A549 (cell line): ENCODE measurements around the gene SYK.

ENCODE experiments used
- CBX8 ChIP-seq: fragments of 200-600 bp; sonication (generic); IDR thresholded peaks from 2 replicates; pipeline ENCODE4 v1.6.1; 2016
- CTCF ChIP-seq: fragments of >200 bp; sonication (Bioruptor Twin); formaldehyde crosslinking; IDR thresholded peaks from 3 replicates; pipeline ENCODE4 v1.5.1; 2016
- JUN ChIP-seq, 2 experiments: fragments of >200 bp; sonication (Bioruptor Twin); formaldehyde crosslinking; IDR thresholded peaks; 2 replicates in 1 of 2; 3 replicates in 1 of 2; pipeline ENCODE4 v1.6.1; 2016 to 2017
- MAFK ChIP-seq: fragments of 450-650 bp; IDR thresholded peaks from 2 replicates; pipeline ENCODE4 v1.6.1; 2014; ENCODE audit not compliant: partially characterized antibody
- MAX ChIP-seq: IDR thresholded peaks from 2 replicates; pipeline ENCODE4 v1.6.1; 2012
- POLR2A ChIP-seq: IDR thresholded peaks from 2 replicates; pipeline ENCODE4 v1.6.1; 2012; ENCODE audit warnings: mild to moderate bottlenecking, low read length

- TF ChIP-seq MAFK (no peak), JUN (IDR thresholded peaks at IDR 0.05) (no peak), CTCF (no peak), CBX8 (no peak), MAX (no peak), POLR2A (no peak)
Measured at GRCh38 chr9:90770927-90771326, 30.7 kb upstream of the SYK start.
